Dermis blood vessel endothelial cell (primary cell): ENCODE results near the gene MCFD2. TPM values are rescaled to one million over a fixed set of nuclear protein-coding genes. Genes with fewer than 3 reads are reported as not detected.

Source experiments
- DNase-seq: peaks from one replicate; pipeline ENCODE4 v3.0.0; 2010
- total RNA-seq: library from RNA; depleted of rRNA; stranded (reverse); fragments of >200 nt; gene quantifications from 2 replicates; pipeline ENCODE4 v1.2.3, GENCODE V29; 2014

Gene MCFD2
- total RNA-seq, 1 donor from 2014 or later, result 157 TPM

DNA sequence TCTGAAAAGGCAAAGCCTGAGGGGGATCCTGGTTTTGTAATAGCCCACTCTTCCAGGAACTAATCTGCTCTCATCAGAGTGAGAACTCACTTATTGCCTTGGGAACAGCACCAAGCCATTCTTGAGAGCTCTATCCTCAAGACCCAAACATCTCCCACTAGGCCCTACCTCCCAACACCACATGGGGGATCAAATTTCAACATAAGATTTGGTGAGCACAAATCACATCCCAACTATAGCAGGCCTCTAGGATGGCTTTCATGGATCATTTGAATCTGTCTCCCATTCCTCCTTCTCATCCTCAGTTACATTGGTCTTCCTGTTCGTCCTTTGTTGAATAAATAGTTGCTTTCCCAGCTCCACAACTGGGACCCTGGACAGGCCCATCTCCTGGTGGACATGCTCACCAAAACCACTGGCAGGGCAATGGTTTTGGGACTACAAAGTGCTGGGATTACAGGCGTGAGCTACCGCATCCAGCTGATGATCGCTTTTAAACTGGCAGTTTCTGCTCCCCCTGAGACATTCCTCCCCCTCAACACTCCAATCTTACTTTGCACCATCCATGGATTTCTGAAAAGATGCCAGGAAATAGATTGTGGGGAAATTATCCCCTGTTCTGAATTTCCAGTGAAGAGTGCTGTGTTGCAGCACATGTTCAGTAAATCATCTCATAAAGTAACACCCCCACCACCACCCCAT is 42.6 kb downstream of the MCFD2 start:
- no peak for DNase-seq

DNA sequence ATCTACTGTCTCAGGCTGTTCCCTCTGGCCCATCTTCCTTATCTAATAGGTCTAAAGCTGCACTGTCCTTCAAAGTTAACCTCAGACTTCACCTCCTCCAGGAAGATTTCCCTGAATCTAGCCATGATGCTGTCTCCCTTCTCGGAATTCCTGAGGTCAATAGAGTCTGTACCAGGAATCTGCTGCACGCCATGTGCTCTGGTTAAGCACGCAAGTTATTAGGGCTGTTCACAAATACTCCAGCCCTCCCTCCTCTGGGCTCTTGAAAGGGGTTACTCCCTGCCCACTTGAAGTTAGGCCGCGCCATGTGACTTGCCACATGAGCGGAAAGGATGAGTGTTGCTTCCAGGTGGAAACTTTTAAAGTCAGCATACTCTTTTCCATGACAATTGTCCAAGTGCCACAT is 43.6 kb downstream of the MCFD2 start:
- DNase-seq, result no peak

DNA sequence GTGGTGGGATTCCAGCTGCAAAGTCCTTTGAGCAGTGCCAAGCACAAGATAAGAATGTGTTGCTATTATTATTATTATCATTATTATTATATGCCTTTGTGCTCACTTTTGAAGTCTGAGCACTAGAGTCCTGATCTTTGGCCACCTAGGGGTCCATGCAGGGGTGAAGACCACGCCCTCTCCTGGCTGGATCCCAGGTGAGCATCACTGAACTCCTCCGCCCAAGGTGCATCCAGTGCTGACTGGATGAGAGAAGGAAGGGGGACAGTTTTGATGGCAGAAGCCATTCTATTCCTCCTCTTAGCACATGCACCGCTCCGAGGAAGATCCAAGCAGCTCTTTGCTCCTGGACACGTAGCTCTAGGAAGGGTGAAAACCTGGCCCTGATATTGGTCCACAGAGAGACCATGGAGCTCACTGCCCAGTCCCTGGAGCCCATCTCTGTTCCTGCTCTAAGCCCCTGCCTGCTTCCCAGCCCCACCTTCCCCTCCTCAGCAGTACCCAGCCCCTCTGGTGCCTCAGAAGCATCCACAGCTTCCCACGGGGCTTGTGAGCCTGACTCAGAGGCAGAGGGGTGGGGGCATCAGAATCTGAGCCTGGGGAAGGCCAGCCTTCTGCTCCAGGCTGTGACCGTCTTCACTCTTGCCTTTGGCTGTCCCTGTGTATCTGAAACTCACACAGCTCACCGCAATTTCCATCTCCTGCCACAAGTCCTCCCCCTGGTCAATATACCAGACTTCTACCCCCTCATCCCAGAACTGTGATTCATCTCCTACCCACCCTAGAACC is 45.4 kb downstream of the MCFD2 start:
- no peak for DNase-seq

DNA sequence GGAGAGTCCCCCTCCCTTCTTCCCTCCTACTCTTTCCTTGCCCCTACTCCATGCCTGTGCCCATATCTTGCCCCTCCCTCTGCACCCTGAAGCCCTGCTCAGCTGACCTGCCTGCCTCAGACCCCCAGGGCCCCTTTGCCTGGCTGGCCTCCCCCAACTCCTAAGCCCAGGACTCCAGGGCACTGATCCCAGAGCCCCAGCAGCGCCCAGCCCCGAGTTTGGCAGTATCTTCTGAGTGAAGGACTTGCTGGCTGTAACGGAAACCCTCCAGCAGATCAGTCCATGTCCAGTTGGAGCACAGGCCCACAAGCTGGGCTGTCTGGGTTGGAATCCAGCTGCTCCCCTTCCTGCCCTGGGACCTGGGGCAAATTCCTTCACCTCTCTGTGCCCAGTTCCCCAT is 46.0 kb downstream of the MCFD2 start:
- no peak for DNase-seq

DNA sequence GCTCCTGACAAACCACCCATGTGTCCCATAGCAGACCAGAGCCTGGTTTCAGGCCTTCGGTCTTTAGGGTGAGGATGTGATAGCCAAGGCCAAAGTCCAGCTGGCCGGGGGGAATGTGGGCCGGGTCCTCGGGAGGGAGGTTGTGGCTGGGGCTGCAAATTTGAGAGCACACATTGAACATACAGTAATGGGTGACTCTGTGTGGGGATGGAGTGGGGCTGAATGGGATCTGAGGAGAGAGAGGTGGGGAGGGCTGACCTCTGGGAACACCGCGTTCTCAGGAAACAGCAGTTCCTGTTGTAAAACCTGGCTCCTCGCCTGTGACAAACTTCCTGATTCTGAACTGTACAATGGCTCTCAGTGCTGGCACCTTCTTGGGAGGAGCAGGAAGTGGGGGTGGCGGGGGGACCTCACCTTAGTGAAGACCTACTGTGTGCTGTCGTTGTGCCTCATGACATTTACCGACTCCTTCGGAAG is 48.8 kb downstream of the MCFD2 start:
- peak; percentile 94 for DNase-seq

DNA sequence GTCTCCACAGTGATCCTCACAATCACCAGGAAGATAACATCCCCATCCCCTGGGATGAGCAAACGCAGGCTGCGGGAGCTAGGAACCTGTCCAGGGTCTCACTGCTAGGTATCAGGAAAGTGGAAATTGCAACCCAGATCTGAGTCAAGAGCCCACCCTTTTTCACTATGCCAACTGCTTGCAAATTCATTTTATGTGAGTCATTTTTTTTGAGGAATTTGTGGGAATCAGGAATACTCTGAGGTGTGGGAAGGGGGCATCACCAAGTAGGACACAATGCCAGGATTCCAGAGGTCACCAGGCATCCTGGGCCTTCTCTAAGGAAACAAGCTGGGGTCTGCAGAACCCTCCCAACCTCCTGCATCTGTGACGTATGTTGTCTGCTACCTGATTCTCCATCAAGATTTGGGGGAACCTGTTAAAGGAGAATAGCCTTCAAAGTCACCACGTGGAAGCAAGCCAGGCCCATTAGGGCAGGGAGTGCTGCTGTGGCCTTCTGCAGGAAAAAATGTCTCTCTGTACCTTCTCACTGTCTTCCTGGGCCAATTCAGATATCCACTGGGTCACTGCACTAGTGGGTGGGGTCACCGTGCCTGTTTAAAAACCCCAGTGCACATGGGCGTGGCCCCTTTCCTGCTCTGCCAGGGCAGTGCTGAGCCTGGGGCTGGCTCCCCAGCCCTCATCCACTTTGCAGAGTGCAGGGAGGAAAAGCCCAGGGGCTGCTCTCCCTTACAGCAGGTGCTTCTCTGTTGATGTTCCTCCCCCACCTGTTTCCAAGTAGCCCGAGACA is 50.2 kb downstream of the MCFD2 start:
- no peak for DNase-seq

DNA sequence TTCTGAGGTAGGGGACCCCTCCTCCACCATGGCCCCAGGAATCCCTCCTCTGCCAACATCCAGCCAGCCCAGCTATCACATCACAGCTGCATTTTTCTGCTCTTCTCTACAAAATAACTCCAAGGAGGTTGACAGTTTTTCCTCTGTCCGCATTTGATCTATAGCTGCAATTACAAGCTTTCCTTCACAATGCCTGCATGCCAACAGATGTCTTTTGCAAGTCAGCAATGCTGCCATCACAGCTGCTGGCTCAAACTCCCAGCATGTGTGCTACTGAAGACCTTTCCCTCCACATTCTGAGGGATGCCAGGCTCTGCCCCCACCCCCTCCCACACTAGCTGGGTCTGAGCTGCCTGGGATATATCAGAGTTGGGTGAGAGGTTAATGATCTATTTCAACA is 51.7 kb downstream of the MCFD2 start:
- DNase-seq, result no peak

DNA sequence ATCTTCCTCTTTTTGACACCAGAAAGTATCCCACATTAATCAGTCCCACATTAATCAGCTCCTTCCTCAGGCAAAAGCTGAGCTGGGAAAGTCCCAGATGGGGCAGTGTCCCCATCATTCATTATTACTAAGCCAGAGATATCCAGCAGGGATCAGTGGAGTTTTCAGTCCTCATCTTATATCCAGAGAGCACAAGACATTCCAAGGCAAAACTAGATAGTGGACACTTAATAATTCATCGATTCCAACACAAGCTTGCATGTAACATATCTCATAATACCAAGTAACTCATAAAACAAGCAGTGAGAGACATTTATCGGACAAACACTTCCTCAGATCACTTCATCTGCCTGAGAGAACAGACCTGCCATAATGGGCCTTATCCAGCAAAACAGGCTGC is 53.1 kb downstream of the MCFD2 start:
- DNase-seq, result no peak

DNA sequence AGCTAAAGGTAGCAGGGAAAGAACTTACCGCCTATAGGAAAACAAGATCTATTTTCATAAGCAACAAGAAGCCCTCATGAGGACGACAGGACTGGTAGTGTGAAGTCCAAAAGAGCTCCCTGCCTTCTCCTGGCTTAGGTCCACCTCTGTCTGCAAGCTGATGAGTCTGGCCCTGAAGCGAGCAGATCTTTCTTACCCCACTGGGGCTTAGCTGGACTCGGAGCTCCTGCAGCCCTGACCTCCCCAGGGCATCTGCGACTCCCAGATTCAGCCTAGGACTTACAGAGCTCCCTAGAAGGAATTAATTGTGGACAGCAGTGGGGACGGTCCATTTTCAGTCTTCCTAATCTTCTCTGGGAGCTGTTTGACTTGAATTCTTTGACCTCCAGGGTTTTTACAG is 53.7 kb downstream of the MCFD2 start:
- no peak for DNase-seq

DNA sequence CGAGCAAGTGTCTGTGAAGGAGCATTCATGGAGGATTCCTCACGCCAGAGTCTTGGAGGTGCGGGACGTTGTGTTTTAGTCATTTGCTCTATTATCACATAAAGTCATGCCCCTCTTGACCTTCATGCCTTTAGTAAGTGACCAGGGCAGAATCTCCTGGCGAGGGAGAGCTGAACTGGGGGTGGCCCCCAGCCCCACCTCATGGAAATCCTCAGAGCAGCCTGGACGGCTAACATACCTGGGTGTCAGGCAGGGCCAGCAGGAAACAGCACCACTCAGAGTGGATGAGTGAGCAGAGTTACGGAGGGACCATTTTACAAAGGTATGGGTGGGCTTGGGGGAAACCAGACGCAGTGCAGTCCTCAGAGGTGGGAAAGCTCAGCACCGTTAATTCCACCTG is 56.1 kb downstream of the MCFD2 start:
- DNase-seq, result no peak

DNA sequence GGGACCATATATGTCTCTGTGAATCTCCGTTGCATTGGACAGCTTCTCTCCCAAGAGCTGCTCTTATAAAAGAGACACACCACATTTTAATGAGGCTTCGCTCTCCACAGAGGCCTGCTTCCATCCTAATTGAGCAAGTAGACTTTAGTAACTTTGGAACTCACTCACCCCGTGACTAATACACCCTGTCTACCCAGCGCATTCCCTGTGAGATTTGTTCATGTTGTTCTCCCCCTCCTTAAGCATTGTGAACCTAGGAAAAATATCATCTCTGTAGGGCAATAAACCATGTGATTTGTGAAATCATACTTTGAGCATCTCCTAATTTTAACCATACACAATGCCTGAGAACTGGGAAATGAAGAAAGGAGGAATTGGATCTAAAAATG is 56.9 kb downstream of the MCFD2 start:
- no peak for DNase-seq

DNA sequence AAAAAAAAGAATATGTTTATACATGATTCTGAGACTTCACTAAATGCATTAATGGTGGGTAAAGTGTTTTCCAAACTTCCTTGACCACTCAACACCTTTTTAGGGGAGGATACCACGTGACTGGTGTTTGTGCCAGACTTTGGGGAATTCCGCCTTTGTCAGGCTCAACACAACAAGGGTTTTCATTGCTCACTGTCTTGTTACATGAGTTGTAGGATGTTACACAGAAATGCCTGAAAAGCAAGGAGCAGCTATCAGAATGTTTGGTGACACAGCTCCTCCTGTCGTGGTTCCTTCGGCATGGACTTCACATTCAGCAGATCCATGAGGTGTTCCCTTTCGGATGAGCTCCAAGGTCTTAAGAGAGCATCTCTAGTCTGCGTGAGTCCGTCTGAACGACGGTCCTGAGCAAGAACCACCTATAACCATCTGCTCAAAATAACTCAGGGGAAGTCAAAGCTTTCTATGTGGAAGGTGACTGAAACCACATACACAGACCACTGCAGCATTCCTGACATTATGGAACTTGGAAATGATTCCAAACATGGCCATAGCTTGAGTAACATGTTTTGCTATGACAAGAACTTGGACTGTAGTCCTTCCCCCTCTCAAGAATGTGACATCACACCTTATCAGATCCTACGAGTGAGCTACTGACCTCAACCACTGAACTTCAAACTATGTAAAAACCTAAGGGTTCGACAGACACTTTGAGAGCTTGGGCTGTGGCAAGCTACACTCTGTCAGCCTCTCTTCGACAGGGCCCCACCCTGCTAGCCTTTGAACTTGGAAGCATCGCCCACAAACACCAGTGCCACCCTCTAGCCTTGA is 57.5 kb downstream of the MCFD2 start:
- no peak for DNase-seq

DNA sequence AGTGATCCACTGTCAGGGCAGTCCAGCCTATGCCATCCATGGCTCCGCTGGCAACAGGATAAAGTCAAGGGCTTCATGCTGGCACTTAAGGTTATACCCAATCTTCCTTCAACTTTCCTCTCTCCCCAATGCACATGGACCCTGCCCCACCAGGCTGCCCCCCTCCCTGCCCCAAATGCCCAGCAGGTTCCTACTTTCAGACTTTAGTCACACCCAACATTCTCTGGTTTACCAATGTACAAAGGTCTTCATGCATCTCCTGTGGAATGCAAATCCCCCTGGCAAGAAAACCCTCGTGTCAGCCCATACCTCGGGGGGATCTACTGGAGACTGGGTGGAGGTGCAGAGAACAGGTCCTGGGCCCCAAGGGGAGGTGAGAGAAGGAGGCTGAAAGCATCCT is 59.3 kb downstream of the MCFD2 start:
- DNase-seq, result no peak

DNA sequence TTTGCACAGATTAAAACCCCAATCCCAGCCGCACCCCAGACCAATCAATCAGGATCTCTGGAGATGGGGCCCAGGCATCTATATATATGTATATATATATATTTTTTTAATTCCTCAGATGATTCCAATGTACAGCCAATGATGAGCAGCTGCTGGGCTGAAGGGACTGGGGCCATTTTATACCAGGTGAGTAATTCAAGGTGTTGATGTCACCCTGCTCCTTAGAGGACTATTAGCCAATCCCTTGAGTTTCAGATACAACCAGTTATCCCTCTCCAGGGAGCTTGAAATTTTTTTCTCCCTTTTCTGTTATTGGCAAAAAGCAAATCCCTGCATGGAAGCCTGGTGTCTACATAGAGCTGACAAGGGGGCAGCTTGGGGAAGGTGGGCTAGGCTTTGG is 59.8 kb downstream of the MCFD2 start:
- DNase-seq, result no peak

DNA sequence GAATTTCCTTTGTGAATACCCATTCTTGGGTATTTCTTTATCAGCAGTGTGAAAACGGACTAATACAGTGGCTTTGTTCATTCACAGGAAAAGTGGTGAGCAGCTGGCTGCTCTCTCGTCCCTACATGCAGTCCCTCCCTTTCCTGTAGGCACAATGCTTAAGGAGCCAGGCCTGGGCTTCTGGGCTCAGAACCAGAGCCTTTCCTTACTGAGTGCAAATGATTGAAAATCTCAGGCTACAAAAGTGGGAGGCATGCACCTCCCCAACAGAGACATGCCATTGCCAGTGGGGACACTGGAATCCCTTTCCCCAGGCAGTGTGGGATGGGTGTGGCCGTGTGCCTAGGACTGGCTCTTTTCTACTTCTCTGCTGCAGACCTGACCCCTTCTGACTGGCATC is 61.3 kb downstream of the MCFD2 start:
- peak; percentile 76 for DNase-seq

DNA sequence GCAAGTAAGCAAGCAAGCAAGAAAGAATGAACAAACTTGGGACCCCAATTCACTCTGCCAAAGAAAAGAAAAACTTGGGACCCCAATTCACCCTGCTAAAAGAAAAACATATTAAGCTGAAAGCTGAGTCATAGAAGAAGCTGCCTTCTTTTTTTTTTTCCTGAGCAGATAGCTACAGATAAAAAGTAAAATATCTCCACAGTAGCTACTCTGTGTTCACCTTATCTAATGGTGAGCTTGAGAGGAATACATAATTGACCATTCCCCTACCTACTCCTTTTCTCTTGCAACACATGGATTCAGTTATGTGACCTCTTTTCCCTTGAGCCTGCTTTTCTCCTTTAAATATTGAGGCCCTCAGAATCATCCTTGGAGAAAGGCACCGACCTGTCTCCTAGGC is 63.0 kb downstream of the MCFD2 start:
- no peak for DNase-seq

DNA sequence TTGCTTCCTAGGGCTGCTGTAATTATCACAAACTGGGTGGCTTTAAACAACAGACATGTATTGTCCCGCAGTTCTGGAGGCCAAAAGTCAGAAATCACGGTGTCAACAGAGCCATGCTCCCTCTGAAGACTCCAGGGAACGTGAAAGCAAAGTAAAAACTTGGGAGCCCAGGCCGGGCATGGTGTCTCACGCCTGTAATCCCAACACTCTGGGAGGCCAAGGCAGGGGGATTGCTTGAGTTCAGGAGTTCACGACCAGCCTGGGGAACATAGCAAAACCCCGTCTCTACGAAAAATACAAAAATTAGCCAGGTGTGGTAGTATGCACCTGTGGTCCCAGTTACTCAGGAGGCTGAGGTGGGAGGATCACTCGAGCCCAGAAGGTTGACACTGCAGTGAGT is 63.5 kb downstream of the MCFD2 start:
- DNase-seq, result no peak

Other genes with a start within 250 kb of the MCFD2 start
- 27.4 and 29.4 TPM in 2 replicates for gene SOCS5, start 216.5 kb downstream of the MCFD2 start, total RNA-seq
- gene TTC7A, start 25.4 kb upstream of the MCFD2 start, total RNA-seq, result 12.5 and 13.4 TPM in 2 replicates
- gene STPG4, start 239.5 kb upstream of the MCFD2 start, total RNA-seq, result 0.14 TPM in 1 of 2 replicates, not detected in the other